Endothelial cell of umbilical vein (primary cell): ENCODE data around the gene VLDLR. TPM values are rescaled to one million over a fixed set of nuclear protein-coding genes. Genes with fewer than 3 reads are reported as not detected.

Experiments used
- BruUV-seq: library from RNA; stranded (reverse); fragments of 400-500 nt; replicated peaks from 2 replicates; lab custom pipeline; 2021; lab: Mats Ljungman, UMichigan
- CTCF ChIA-PET: fragments of 300-600, 350-600 bp; sonication (Branson Sonifier 250); formaldehyde crosslinking; loops from one replicate; lab custom pipeline; 2021; ENCODE audit warnings: antibody characterized with exemption, inconsistent platforms; lab: Charles Lee
- POLR2A ChIA-PET: fragments of 300-600, 350-600 bp; sonication (Branson Sonifier 250); formaldehyde crosslinking; loops from one replicate; lab custom pipeline; 2021; ENCODE audit warnings: antibody characterized with exemption, inconsistent platforms; lab: Charles Lee
- DNase-seq: peaks from one replicate; pipeline ENCODE4 v3.0.0-alpha.2; 2011; ENCODE audit warnings: low read depth, low spot score
- FAIRE-seq: peaks from 2 replicates; lab custom pipeline; 2011; peaks lifted over from hg19 to GRCh38; lab: Jason Lieb, UNC
- H2AFZ ChIP-seq: 2 replicates; pipeline ENCODE4 v1.6.0; 2012; ENCODE audit warnings: low read depth, low read length, control low read depth, inconsistent platforms
- H3K27ac ChIP-seq: 2 replicates; pipeline ENCODE4 v1.5.1; 2011; ENCODE audit warnings: low read depth, mild to moderate bottlenecking, control low read depth, low read length, moderate library complexity; ENCODE audit not compliant: insufficient read depth
- H3K27me3 ChIP-seq, 2 experiments: 2 replicates each; pipeline versions ENCODE4 v1.6.0 to v1.6.1; 2011; ENCODE audit warnings: low read length in 2 of 2, mixed read lengths in 1 of 2; ENCODE audit not compliant: control insufficient read depth in 2 of 2, insufficient read depth in 2 of 2
- H3K36me3 ChIP-seq, 2 experiments: 2 replicates in 1 of 2; 3 replicates in 1 of 2; pipeline ENCODE4 v1.5.1; 2011; ENCODE audit warnings: low read length in 2 of 2, mild to moderate bottlenecking in 1 of 2, moderate library complexity in 1 of 2; ENCODE audit not compliant: control insufficient read depth in 2 of 2, insufficient read depth in 2 of 2; ENCODE audit errors: extremely low read depth in 1 of 2
- H3K4me1 ChIP-seq: 3 replicates; pipeline ENCODE4 v1.5.1; 2011; ENCODE audit warnings: mild to moderate bottlenecking, low read length; ENCODE audit not compliant: control insufficient read depth, insufficient read depth; ENCODE audit errors: extremely low read depth
- H3K4me2 ChIP-seq: 2 replicates; pipeline ENCODE4 v1.6.1; 2011; ENCODE audit warnings: low read length, control low read depth, mixed read lengths; ENCODE audit not compliant: insufficient read depth
- H3K4me3 ChIP-seq, 3 experiments: fragments of 200-600 bp in 1 of 3; sonication (generic), shearing (Covaris generic) in 1 of 3; replicated peaks in 1 of 3; 2 replicates each; pipeline ENCODE4 v1.5.1; 2011 to 2016; ENCODE audit warnings: control low read depth in 3 of 3, low read length in 3 of 3, mild to moderate bottlenecking in 2 of 3, inconsistent platforms in 1 of 3, low read depth in 1 of 3, moderate library complexity in 1 of 3; ENCODE audit not compliant: insufficient read depth in 1 of 3
- H3K79me2 ChIP-seq: 2 replicates; pipeline ENCODE4 v1.6.0; 2012; ENCODE audit warnings: low read length, inconsistent platforms; ENCODE audit not compliant: control insufficient read depth, insufficient read depth
- H3K9ac ChIP-seq: replicated peaks from 2 replicates; pipeline ENCODE3; 2011; ENCODE audit warnings: low read length, control low read depth; ENCODE audit not compliant: insufficient read depth; ENCODE audit errors: extremely low read depth
- H3K9me1 ChIP-seq: replicated peaks from 3 replicates; pipeline ENCODE4 v1.6.0; 2011; ENCODE audit warnings: mild to moderate bottlenecking, low read length; ENCODE audit not compliant: control insufficient read depth, insufficient read depth; ENCODE audit errors: extremely low read depth
- H3K9me3 ChIP-seq: replicated peaks from 2 replicates; pipeline ENCODE4 v1.5.1; 2012; ENCODE audit warnings: low read length, inconsistent platforms; ENCODE audit not compliant: control insufficient read depth, insufficient read depth
- H4K20me1 ChIP-seq: replicated peaks from 2 replicates; pipeline ENCODE3; 2011; ENCODE audit warnings: mild to moderate bottlenecking, low read length; ENCODE audit not compliant: control insufficient read depth, insufficient read depth; ENCODE audit errors: extremely low read depth
- CTCF ChIP-seq, 2 donors: IDR thresholded peaks; 1 replicate in 1 of 2; 2 replicates in 1 of 2; pipeline ENCODE4 v1.5.1; 2011; ENCODE audit warnings: low read length in 2 of 2, mild to moderate bottlenecking in 2 of 2, moderate library complexity in 2 of 2, control low read depth in 1 of 2, inconsistent platforms in 1 of 2, low read depth in 1 of 2; ENCODE audit not compliant: insufficient read depth in 1 of 2; ENCODE audit errors: extremely low read depth in 1 of 2
- EZH2 ChIP-seq: IDR thresholded peaks from 2 replicates; pipeline ENCODE4 v1.6.1; 2012; ENCODE audit warnings: borderline replicate concordance, low read depth, mild to moderate bottlenecking, moderate library complexity, low read length, inconsistent platforms; ENCODE audit not compliant: severe bottlenecking
- FOS ChIP-seq: IDR thresholded peaks from 2 replicates; pipeline ENCODE4 v1.6.1; 2011; ENCODE audit warnings: mild to moderate bottlenecking, low read length, moderate library complexity, borderline replicate concordance; ENCODE audit not compliant: insufficient read depth
- GATA2 ChIP-seq: IDR thresholded peaks from 2 replicates; pipeline ENCODE4 v1.7.0; 2011; ENCODE audit warnings: low read depth, mild to moderate bottlenecking, moderate library complexity, mixed read lengths, low read length; ENCODE audit not compliant: insufficient read length, insufficient read depth
- JUN ChIP-seq: IDR thresholded peaks from 2 replicates; pipeline ENCODE4 v1.6.1; 2011; ENCODE audit warnings: borderline replicate concordance, low read depth; ENCODE audit not compliant: insufficient read length, insufficient read depth
- MYC ChIP-seq: IDR thresholded peaks from one replicate; pipeline ENCODE4 v1.6.1; 2011; ENCODE audit warnings: mild to moderate bottlenecking, low read depth, low read length
- POLR2A ChIP-seq: IDR thresholded peaks from 2 replicates; pipeline ENCODE4 v1.6.1; 2012; ENCODE audit warnings: low read depth, mild to moderate bottlenecking, control low read depth, low read length
- POLR2AphosphoS5 ChIP-seq: IDR thresholded peaks from 2 replicates; pipeline ENCODE4 v1.6.1; 2012; ENCODE audit warnings: low read depth, mild to moderate bottlenecking, control low read depth, low read length, moderate library complexity; ENCODE audit not compliant: insufficient read depth
- dilution Hi-C: fragments of 300-500 bp; cut with MboI; formaldehyde crosslinking; loops from one replicate; pipeline ENCODE4 v1.15.0; 2019; ENCODE audit warnings: low sequenced_read_pairs; ENCODE audit not compliant: extremely low pct_ligation_motif_present
- intact Hi-C: fragments of 100-400 bp; cut with micrococcal nuclease; formaldehyde crosslinking; loops from one replicate; pipeline ENCODE4 v1.10.0; 2022
- polyA plus RNA-seq, 4 experiments: library from polyadenylated mRNA; depleted of rRNA in 3 of 4; stranded (reverse) in 3 of 4; unstranded in 1 of 4; fragments of >200 nt; gene quantifications; 2 replicates each; pipeline versions ENCODE4 v1.2.1 to v1.2.3, GENCODE V29; 2011 to 2012; ENCODE audit warnings: missing spikeins in 1 of 4
- total RNA-seq: library from RNA; stranded (reverse); gene quantifications from 2 replicates; pipeline ENCODE4 v1.2.3, GENCODE V29; 2021
- TF ChIP-seq, protein P1 (sequence below): IDR thresholded peaks from 2 replicates; pipeline ENCODE4 v1.6.1; 2011; ENCODE audit not compliant: insufficient read depth, insufficient read length

VLDLR gene
- total and polyA plus RNA-seq, 2 donors (not counting 3 experiments of a cell fraction or from before 2014, with no cell fraction given), result 0.47 to 2.5 TPM

DNA sequence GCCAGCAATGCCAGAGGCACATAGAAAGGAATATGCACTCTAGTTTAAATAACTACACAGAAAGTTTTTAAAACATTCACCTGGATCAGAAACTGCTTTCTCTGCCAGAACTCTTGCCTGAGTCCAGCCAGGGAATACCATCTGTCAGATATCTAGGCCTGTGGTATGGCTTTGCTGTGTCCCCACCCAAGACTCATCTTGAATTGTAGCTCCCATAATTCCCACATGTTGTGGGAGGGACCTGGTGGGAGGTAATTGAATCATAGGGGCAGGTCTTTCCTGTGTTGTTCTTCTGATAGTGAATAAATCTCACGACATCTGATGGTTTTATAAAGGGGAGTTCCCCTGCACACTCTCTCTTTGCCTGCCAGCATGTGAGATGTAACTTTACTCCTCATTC lies 54.2 kb downstream of the VLDLR start:
- Histone ChIP-seq H3K4me3 (no peak overlapping the region), H3K27me3 (no peaks in the 10 kb centered on the region), H3K36me3 (no peaks in the 10 kb centered on the region), H4K20me1 (no peaks in the 10 kb centered on the region), H3K9ac (no peak overlapping the region), H3K9me3 (no peaks in the 10 kb centered on the region), H3K79me2 (no peaks in the 10 kb centered on the region), H3K4me2 (no peak overlapping the region), H3K9me1 (no peaks in the 10 kb centered on the region), H2AFZ (no peak overlapping the region), H3K4me1 (peaks cover 4% of the 10 kb centered on the region), H3K27ac (no peak overlapping the region)
- intact Hi-C loops, result no loop called here
- FAIRE-seq, result no peak
- dilution Hi-C loops, result no loop called here
- POLR2A ChIA-PET, result no interaction called here
- TF ChIP-seq POLR2AphosphoS5 (no peak), GATA2 (no peak), POLR2A (no peak), FOS (no peak), CTCF (IDR thresholded peaks at IDR 0.05; ENCODE audit: extremely low read depth in 1 of 2, insufficient read depth in 1 of 2, low read depth in 1 of 2, low read length in 2 of 2) (no peak), EZH2 (no peak), JUN (no peak), MYC (no peak)
- TF ChIP-seq, protein P1, sequence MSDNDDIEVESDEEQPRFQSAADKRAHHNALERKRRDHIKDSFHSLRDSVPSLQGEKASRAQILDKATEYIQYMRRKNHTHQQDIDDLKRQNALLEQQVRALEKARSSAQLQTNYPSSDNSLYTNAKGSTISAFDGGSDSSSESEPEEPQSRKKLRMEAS, result no peak
- no TSS peak for BruUV-seq
- CTCF ChIA-PET, result no interaction called here
- no peak for DNase-seq
